Epithelial cell of proximal tubule (primary cell): ENCODE measurements around the gene SH3RF3. TPM values are rescaled to one million over a fixed set of nuclear protein-coding genes. Genes with fewer than 3 reads are reported as not detected.

Experiments
- DNase-seq: peaks from one replicate; pipeline ENCODE4 v3.0.0-alpha.2; 2011; ENCODE audit warnings: low read depth
- H3K4me3 ChIP-seq: 2 replicates; pipeline ENCODE4 v1.5.1; 2011; ENCODE audit warnings: low read depth, mild to moderate bottlenecking, low read length
- CTCF ChIP-seq: conservative IDR thresholded peaks from 2 replicates; pipeline ENCODE4 v1.5.1; 2012; ENCODE audit warnings: low read depth, mild to moderate bottlenecking, low read length
- total RNA-seq: library from RNA; depleted of rRNA; stranded (reverse); fragments of >200 nt; gene quantifications from 2 replicates; pipeline ENCODE4 v1.2.3, GENCODE V29; 2015

SH3RF3 gene
- total RNA-seq, 1 donor from 2014 or later = 1.7 TPM

- H3K4me3 ChIP-seq = no peak overlapping the region
- TF ChIP-seq CTCF = no peak
- no peak for DNase-seq
Observed at GRCh38 chr2:109411640-109412325, 282.8 kb downstream of the SH3RF3 start.

- TF ChIP-seq CTCF = no peak
- no peak for DNase-seq
- no peak overlapping the region for H3K4me3 ChIP-seq
Observed at GRCh38 chr2:109415581-109416013, 286.6 kb downstream of the SH3RF3 start.

GRCh38 chr2:109417701-109418335 lies 288.8 kb downstream of the SH3RF3 start:
- H3K4me3 ChIP-seq = no peak overlapping the region
- DNase-seq = no peak
- TF ChIP-seq CTCF = no peak

GRCh38 chr2:109418716-109419115 lies 289.7 kb downstream of the SH3RF3 start:
- H3K4me3 ChIP-seq = no peak overlapping the region
- no peak for TF ChIP-seq CTCF
- DNase-seq = no peak

GRCh38 chr2:109419171-109419756 lies 290.3 kb downstream of the SH3RF3 start:
- H3K4me3 ChIP-seq = no peak overlapping the region

GRCh38 chr2:109419960-109420370 lies 291.0 kb downstream of the SH3RF3 start:
- DNase-seq = no peak
- no peak for TF ChIP-seq CTCF
- H3K4me3 ChIP-seq = no peak overlapping the region

More at GRCh38 chr2:109419171-109419756, 290.3 kb downstream of the SH3RF3 start:
- no peak for TF ChIP-seq CTCF
- DNase-seq = no peak
